ENCODE data around the gene IDH3G. TPM values are rescaled to one million over a fixed set of nuclear protein-coding genes. Genes with fewer than 3 reads are reported as not detected.

The IDH3G gene
- total and polyA plus RNA-seq, 2 donors (not counting 3 experiments of a cell fraction or from before 2014, with no cell fraction given), result 57.7 to 116 TPM

- no peak for FAIRE-seq
- Histone ChIP-seq H3K27ac (ENCODE audit: insufficient read depth, low read depth, low read length) (no peak overlapping the region), H3K4me3 (replicated peaks in 1 of 3; ENCODE audit: insufficient read depth in 1 of 3, low read depth in 1 of 3, low read length in 3 of 3) (no peak overlapping the region), H3K9me1 (replicated peaks; ENCODE audit: control insufficient read depth, extremely low read depth, insufficient read depth, low read length) (no peaks in the 10 kb centered on the region), H4K20me1 (replicated peaks; ENCODE audit: control insufficient read depth, extremely low read depth, insufficient read depth, low read length) (no peaks in the 10 kb centered on the region), H3K36me3 (ENCODE audit: control insufficient read depth in 2 of 2, extremely low read depth in 1 of 2, insufficient read depth in 2 of 2, low read length in 2 of 2) (peaks cover 0 to 5% of the 10 kb centered on the region in 2 experiments), H2AFZ (ENCODE audit: low read depth, low read length) (no peak overlapping the region), H3K27me3 (ENCODE audit: control insufficient read depth in 2 of 2, insufficient read depth in 2 of 2, low read length in 2 of 2) (no peaks in the 10 kb centered on the region), H3K9ac (replicated peaks; ENCODE audit: extremely low read depth, insufficient read depth, low read length) (no peak overlapping the region), H3K4me2 (ENCODE audit: insufficient read depth, low read length) (no peak overlapping the region), H3K79me2 (ENCODE audit: control insufficient read depth, insufficient read depth, low read length) (no peaks in the 10 kb centered on the region), H3K9me3 (replicated peaks; ENCODE audit: control insufficient read depth, insufficient read depth, low read length) (no peaks in the 10 kb centered on the region), H3K4me1 (ENCODE audit: control insufficient read depth, extremely low read depth, insufficient read depth, low read length) (no peaks in the 10 kb centered on the region)
- ChIA-PET CTCF (interaction anchor here (1.1 to 1.3 kb wide), 2 partner anchors 12 to 14 kb away, joined by 3 read pairs; no protein-coding TSS in a partner anchor), POLR2A (no interaction called here)
- dilution Hi-C loops (cut with MboI; ENCODE audit: extremely low pct_ligation_motif_present, low sequenced_read_pairs) (no loop called here), intact Hi-C loops (cut with micrococcal nuclease) (no loop called here)
- no peak for DNase-seq (ENCODE audit: low read depth, low spot score)
- no TSS peak for BruUV-seq (replicated peaks)
- TF ChIP-seq MYC (IDR thresholded peaks at IDR 0.05; ENCODE audit: low read depth, low read length), result no peak
- TF ChIP-seq, protein P1, sequence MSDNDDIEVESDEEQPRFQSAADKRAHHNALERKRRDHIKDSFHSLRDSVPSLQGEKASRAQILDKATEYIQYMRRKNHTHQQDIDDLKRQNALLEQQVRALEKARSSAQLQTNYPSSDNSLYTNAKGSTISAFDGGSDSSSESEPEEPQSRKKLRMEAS (IDR thresholded peaks at IDR 0.05; ENCODE audit: insufficient read depth, insufficient read length), result no peak
- TF ChIP-seq FOS (IDR thresholded peaks at IDR 0.05; ENCODE audit: borderline replicate concordance, insufficient read depth, low read length), result no peak
- no peak for TF ChIP-seq POLR2A (IDR thresholded peaks at IDR 0.05; ENCODE audit: low read depth, low read length)
- no peak for TF ChIP-seq CTCF (IDR thresholded peaks at IDR 0.05; ENCODE audit: extremely low read depth in 1 of 2, insufficient read depth in 1 of 2, low read depth in 1 of 2, low read length in 2 of 2)
- TF ChIP-seq EZH2 (IDR thresholded peaks at IDR 0.05; ENCODE audit: borderline replicate concordance, low read depth, low read length, severe bottlenecking), result no peak
- no peak for TF ChIP-seq POLR2AphosphoS5 (IDR thresholded peaks at IDR 0.05; ENCODE audit: insufficient read depth, low read depth, low read length)
- TF ChIP-seq GATA2 (IDR thresholded peaks at IDR 0.05; ENCODE audit: insufficient read depth, insufficient read length, low read depth, low read length), result no peak
- no peak for TF ChIP-seq JUN (IDR thresholded peaks at IDR 0.05; ENCODE audit: borderline replicate concordance, insufficient read depth, insufficient read length, low read depth)
These were observed 14.1 kb downstream of the IDH3G start for GRCh38 chrX:153779891-153780677.

All from endothelial cell of umbilical vein (primary cell).